Stimulated activated CD8-positive, alpha-beta memory T cell treated with anti-CD3 and anti-CD28 coated beads, Interleukin-15, amount 100 ng/mL, for 48 hours (primary cell): ENCODE measurements around the gene GID8.
"Not testable (repeated sequence)": the region's sequence is repeated elsewhere in the genome, so short reads cannot be mapped to it uniquely, and the experiment has no call there.

Experiments used
- DNase-seq, 2 donors: peaks; one replicate each; pipeline ENCODE4 v3.0.0-alpha.2; 2020; ENCODE audit warnings: low read depth in 2 of 2

GID8 gene

GRCh38 chr20:62922451-62922921 lies 15.5 kb upstream of the GID8 start:
- DNase-seq: peak in 1 of 2 donors; percentile 28

DNA sequence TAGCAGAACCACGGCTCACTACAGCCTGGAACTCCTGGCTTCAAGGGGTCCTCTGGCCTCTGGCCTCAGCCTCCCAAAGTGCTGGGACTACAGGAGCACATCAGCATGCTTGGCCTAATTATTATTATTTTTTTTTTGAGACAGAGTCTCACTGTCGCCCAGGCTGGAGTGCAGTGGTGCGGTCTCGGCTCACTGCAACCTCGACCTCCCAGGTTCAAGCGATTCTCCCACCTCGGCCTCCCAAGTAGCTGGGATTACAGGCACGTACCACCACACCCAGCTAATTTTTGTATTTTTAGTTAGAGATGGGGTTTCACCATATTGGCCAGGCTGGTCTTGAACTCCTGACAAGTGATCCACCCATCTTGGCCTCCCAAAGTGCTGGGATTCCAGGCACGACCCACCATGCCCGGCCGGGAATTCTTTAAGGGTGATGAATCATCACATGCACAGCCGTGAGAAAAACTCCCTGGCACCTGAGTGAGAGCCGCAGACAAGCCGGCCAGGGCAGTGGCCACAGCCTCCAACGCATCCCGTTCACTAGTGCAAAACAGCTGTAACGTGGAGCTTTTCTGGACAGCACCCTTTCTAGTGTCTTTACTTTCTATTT lies 14.8 kb upstream of the GID8 start:
- not testable (repeated sequence) for DNase-seq

DNA sequence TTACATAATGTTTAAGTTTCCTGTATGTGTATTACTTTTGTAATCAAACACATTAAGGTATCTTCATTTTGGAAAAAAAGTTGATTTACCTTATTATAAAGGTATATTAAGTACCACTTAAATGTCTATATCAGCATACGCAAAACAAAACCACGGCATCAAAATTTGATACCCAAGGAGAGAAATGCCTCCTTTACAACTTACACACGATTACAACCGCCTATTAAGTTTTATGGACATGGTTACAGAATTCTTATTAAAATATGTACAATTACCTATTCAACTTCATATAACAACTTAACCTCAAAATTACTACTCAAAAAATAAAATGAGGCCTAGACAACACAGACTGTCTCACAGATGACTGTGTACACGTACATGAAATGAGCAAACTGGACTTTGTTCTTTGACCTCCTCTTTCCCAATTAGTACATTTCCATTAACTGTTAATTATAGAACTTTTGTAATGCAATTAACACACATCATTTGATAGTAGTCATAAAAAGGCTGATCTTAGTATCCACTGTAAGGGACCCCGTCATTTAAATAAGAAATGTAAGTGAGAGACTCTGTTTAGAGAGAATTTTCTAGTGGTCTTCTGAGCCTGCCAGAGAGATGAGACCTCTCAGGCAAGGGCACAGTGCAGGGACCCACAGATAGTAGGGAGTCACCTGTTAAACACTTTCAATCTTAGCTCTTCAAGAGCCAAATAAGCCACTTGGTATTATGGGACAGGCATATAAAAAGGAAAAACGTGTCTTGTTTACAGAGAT lies 14.1 kb upstream of the GID8 start:
- no peak for DNase-seq

DNA sequence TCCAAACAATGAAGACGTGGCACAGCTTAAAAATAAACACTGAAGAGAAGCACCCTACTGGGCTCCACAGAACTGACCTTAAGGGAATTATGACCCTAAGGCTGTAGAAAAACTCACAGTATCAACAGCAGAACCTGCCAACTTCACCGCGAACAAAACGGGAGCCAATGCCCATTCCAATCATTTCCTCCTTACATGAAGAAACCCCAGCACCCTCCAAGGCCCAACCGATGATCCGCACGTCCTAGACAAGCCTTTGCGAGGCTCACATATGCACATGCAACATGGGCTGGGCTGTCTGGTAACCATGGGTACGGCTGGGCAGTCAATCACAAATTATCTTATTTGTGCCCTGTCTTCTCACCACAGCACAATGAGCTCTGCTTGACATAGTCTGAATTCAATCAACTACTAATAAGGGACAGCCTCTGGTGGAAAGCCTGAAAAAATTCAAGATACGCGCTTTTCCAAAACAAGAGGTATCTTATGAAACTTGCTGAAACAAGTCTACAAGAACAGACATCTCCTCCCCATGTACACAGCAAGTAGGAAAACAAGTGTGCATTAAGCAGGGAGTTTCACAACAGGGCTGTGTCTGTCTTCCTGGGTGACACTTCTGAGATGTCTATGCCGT lies 13.4 kb upstream of the GID8 start:
- no peak for DNase-seq

GRCh38 chr20:62925076-62925419 lies 12.9 kb upstream of the GID8 start:
- no peak for DNase-seq

GRCh38 chr20:62925420-62926228 lies 12.3 kb upstream of the GID8 start:
- no peak for DNase-seq

GRCh38 chr20:62926229-62927127 lies 11.5 kb upstream of the GID8 start, which contains the start of gene DIDO1:
TSS of gene DIDO1 (minus strand) at chr20:62926505.
- DNase-seq: peak; percentile 87 to 89

DNA sequence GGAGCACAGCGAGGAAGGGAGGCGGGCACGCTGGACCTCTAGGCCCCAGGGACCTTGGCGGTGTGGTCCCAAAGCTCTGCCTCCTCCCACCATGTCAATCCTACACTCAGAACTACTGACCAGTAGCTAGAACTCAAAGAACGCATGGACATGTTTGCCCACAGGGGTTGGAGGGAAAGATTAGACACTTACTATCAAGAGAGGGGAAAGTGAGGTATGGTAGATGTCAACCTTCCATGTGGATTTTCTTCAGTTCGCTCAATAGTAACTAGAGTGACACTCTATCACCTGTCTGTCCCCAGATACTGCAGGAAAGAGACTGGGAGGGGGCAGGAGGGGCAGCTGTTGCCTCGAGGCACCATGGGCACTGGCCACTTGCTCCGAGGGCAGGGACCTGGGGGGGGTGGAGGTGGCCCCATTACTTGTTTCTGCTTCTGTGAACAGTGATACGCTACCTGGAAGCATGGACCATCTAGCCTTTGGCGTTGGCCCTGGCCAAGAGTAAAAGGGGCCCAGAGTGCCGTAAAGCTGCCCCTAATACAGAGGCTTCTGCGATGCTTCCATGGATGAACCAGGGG lies 10.7 kb upstream of the GID8 start:
- DNase-seq: no peak

- no peak for DNase-seq
Observed at GRCh38 chr20:62928246-62928939, 9.6 kb upstream of the GID8 start.

GRCh38 chr20:62929051-62929538 lies 8.9 kb upstream of the GID8 start:
- peak in 1 of 2 donors; percentile 45 for DNase-seq

- no peak for DNase-seq
Observed at GRCh38 chr20:62931464-62931863, 6.5 kb upstream of the GID8 start.

GRCh38 chr20:62933966-62934365 lies 4.0 kb upstream of the GID8 start:
- DNase-seq: no peak

GRCh38 chr20:62935204-62935967 lies 2.6 kb upstream of the GID8 start:
- DNase-seq: no peak

DNA sequence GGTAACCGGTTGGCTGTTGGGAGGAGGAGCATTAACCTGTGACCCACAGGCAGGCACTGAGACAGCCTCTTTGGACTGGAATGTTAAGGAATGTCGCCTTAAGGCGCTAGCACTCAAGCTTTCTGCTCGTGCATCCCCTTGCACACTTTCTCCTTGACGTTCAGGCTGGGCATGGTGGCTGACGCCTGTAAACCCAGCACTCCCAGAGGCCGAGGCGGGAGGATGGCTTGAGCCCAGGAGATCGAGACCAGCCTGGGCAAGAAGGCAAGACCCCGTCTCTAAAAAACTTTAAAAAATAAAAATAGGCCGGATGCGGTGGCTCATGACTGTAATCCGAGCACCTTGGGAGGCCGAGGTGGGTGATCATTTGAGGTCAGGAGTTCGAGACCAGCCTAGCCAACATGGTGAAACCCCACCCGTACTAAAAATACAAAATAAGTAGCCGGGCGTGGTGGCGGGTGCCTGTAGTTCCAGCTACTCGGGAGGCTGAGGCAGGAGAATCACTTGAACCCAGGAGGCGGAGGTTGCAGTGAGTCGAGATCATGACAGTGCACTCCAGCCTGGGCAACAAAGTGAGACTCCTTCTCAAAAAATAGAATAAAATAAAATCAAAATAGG lies 1.9 kb upstream of the GID8 start:
- DNase-seq: no peak

GRCh38 chr20:62937268-62938104 lies 461 bp upstream of the GID8 start:
- DNase-seq: peak; percentile 94 to 96

GRCh38 chr20:62940875-62941274 lies 2.9 kb downstream of the GID8 start:
- DNase-seq: no peak

- DNase-seq: no peak
Observed at GRCh38 chr20:62941792-62942191, 3.8 kb downstream of the GID8 start.

GRCh38 chr20:62942456-62942855 lies 4.5 kb downstream of the GID8 start:
- no peak for DNase-seq
